ENCODE data around the gene KRT79.

GRCh38 chr12:52874573-52875435, 40.7 kb upstream of the KRT79 start:
- TF ChIP-seq ESRRG (CRISPR knock-in tag; IDR thresholded peaks at IDR 0.05) (no peak), RARB (CRISPR knock-in tag; IDR thresholded peaks at IDR 0.05) (no peak)

All from SK-N-SH treated with all-trans-retinoic acid at 6 μM for 48 hours (cell line).